Fibroblast of villous mesenchyme (primary cell): Measurements from ENCODE around the gene CCT8. TPM values are rescaled to one million over a fixed set of nuclear protein-coding genes. Genes with fewer than 3 reads are reported as not detected.

ENCODE experiments used
- DNase-seq: peaks from one replicate; pipeline ENCODE4 v3.0.0-alpha.2; 2010; ENCODE audit warnings: low read depth
- H3K4me3 ChIP-seq: 2 replicates; pipeline ENCODE4 v1.5.1; 2011; ENCODE audit warnings: low read depth, mild to moderate bottlenecking, low read length
- total RNA-seq: library from RNA; depleted of rRNA; stranded (reverse); fragments of >200 nt; gene quantifications from 2 replicates; pipeline ENCODE4 v1.2.3, GENCODE V29; 2012
- TF ChIP-seq, protein P1 (sequence below): IDR thresholded peaks from 2 replicates; pipeline ENCODE4 v1.5.1; 2012; ENCODE audit warnings: low read depth, mild to moderate bottlenecking, low read length; ENCODE audit not compliant: insufficient read depth

Gene CCT8
- total RNA-seq, 1 donor, result 275 TPM

DNA sequence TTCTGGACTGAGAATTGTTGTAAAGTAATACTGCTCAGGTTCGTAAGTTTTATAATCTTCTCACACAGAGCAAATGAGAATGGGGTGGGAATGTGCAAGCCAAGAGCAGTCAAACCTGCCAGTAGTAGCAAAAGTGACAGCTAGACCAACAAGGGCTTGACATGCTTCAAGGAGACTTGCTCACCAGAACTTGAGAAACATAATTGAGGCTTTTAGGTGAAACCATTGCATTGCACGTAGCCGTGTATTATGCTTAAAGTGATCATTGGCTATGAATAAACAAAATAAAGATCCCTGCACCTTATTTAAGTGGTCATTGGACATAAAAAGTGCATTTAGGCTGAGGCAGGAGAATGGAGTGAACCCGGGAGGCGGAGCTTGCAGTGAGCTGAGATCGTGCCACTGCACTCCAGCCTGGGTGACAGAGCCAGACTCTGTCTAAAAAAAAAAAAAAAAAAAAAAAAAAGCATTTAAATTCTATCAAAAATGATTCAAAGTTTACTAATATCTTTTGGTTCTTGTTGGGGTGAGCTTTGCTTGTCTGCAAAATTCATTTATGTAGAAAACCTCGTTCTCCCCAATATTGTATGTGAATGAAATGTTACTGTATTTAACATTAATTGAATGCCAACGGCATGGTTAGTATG lies 11.8 kb upstream of the CCT8 start:
- no peak overlapping the region for H3K4me3 ChIP-seq
- TF ChIP-seq, protein P1, sequence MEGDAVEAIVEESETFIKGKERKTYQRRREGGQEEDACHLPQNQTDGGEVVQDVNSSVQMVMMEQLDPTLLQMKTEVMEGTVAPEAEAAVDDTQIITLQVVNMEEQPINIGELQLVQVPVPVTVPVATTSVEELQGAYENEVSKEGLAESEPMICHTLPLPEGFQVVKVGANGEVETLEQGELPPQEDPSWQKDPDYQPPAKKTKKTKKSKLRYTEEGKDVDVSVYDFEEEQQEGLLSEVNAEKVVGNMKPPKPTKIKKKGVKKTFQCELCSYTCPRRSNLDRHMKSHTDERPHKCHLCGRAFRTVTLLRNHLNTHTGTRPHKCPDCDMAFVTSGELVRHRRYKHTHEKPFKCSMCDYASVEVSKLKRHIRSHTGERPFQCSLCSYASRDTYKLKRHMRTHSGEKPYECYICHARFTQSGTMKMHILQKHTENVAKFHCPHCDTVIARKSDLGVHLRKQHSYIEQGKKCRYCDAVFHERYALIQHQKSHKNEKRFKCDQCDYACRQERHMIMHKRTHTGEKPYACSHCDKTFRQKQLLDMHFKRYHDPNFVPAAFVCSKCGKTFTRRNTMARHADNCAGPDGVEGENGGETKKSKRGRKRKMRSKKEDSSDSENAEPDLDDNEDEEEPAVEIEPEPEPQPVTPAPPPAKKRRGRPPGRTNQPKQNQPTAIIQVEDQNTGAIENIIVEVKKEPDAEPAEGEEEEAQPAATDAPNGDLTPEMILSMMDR, result no peak
- no peak for DNase-seq

DNA sequence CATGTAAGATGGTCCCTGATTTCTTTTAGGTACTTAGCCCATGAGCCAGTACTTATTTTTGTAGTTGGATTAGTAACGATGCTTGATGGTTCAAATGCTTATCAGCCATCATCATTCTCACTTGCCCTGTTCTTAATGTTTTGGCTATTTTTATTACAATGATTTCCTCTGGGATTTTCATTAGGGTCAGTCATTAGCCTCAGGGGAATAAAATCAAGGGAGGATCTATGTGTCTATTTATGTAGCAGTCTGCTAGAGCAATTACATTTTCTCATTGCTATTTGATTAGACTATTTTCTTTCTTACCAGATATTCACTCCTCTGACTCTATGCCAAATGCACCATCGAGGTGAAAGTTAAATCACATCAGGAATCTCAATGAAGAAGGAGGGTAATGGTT lies 10.9 kb upstream of the CCT8 start:
- H3K4me3 ChIP-seq, result no peak overlapping the region
- TF ChIP-seq, protein P1, result no peak
- no peak for DNase-seq

DNA sequence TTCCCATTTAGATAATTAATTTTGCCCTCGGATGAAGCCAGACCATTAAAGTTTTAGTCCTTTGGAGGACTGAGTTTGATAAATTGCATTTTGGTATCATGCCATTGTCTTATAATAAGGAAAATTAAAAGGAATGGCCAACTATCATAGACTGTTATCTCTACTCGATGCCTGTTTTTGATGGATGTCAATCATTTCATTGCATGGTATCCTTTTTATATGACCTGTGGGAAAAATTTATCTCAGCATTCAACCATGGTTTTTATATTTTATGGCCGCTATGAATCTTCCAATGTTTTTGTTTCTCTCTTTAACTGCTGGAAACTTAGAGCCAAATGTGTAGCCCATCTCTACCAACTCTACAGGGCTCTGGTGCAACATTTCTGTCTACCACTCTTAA lies 9.9 kb upstream of the CCT8 start:
- H3K4me3 ChIP-seq, result no peak overlapping the region
- TF ChIP-seq, protein P1, result no peak
- no peak for DNase-seq

DNA sequence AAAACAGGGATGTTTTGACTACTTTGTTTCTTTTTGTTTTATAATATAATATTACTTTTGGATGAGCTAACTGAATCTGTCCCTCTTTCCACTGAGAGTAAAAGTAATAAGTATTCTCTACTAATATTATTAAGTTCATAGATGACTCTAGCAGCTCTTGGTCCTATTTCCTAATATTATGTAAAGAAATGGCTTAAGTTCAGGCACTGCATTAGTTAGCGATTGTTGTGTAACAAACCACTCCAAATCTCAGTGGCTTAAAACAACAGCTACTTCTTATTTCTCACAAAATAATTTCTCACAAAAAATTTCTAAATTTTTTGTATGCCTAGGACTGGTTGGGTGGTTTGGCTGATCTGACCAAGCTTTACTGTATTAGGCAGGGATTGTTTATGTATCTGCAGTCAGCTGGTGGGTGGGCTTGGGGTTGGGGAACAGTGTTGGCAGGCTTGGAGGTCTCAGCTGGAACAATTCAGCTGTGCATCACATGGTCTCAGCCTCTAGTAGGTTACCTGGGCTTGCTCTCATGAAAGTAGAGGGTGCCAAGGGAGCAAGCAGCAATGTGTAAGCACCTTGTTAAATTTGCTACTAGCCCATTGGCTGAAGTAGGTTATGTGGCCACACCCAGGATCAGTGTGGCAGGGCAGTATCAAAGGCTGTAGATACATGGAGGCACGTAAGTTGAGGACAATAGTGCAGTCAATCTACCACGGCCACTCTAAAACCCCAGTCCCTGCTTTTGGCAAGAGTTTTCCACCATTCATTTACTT lies 8.8 kb upstream of the CCT8 start:
- H3K4me3 ChIP-seq, result no peak overlapping the region
- DNase-seq, result no peak
- TF ChIP-seq, protein P1, result no peak

DNA sequence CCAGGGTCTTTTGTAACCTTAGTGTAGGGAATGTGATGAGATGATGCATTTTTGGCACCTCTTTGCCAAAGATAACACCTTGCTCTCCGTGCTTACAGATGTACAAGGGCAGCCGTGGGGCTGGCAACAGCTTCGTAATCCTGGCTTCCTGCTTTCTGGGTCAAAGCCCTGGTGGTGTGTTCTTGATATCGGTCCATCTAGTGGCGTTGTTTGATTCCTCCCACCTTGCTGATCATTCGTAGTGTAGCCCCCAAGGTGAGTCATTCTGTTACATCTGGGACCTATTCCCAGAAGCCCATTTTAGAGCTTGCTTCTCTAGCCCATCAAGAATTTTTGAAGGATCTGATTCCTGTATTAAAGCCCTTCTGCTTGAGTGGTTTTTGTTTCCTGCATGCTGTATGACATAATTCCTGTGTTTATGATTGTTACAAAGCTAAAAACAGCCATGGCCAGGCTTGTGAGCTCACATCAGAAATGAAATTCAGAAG lies 7.0 kb upstream of the CCT8 start:
- DNase-seq, result no peak
- TF ChIP-seq, protein P1, result no peak
- H3K4me3 ChIP-seq, result no peak overlapping the region

DNA sequence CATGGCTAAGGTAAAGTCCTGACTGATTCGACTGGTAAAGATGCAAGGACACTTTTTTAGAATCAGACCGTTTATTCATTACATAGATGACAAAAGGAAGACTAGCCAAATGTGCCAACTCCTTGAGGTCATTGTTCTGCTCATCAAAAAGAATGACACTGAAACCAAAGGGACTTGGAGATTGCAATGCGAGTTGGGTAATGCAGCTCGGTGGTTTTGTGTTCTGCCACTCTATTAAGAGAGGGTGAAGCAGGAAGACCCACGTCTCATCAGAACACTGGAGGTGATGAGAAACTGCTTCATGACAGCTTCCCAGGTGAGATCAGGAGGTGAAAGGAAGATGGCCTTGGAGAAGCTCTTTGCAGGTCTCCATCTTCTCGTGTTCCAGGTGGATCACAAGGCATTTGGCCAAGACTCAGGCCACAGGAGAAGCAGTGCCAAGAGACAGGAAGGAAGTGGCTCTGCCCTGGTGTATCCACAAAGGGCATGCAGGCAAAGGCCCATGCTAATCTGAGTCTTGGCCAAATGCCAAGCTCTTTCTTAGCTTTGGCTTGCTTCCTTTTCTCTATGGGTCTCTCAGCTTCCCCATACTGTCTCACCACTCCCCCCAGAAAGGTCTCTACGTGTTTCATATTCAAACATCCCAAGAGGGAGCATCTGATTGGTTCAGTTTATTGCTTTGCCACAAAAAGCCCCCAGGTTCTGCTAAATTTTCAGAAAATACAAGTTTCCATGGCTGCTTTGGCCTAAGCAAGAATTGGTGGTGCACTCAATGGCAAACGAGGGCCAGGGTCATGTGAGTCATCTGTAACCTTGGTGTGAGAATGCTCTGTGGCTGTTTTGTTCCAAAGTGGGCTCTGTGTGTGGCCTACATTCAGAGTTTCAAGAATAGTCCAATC lies 5.7 kb upstream of the CCT8 start:
- TF ChIP-seq, protein P1, result no peak
- no peak for DNase-seq
- no peak overlapping the region for H3K4me3 ChIP-seq
